EH (cell line): ENCODE measurements around the gene SPECC1.
"Not testable (repeated sequence)": the region's sequence is repeated elsewhere in the genome, so short reads cannot be mapped to it uniquely, and the experiment has no call there.

ENCODE experiments used
- DNase-seq: peaks from one replicate; pipeline ENCODE4 v3.0.0-alpha.2; 2015; ENCODE audit warnings: low read depth

SPECC1 gene

DNA sequence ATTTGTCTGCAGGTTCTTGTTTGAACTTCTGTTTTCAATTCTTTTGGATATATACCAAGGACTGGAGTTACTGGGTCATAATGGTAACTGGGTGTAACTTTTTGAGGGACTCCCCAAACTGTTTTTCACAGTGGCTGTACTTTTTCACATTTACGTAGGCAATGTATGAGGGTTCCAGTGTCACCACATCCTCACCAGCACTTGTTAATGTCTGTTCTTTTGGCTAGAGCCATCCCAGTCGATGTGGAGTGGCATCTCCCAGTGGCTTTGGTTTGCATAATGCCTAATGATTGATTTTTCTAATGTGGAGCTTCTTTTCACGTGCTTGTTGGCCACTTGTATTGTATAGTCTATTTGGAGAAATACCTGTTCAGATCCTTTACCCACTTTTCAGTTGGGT lies 59.3 kb downstream of the SPECC1 start:
- DNase-seq = no peak

DNA sequence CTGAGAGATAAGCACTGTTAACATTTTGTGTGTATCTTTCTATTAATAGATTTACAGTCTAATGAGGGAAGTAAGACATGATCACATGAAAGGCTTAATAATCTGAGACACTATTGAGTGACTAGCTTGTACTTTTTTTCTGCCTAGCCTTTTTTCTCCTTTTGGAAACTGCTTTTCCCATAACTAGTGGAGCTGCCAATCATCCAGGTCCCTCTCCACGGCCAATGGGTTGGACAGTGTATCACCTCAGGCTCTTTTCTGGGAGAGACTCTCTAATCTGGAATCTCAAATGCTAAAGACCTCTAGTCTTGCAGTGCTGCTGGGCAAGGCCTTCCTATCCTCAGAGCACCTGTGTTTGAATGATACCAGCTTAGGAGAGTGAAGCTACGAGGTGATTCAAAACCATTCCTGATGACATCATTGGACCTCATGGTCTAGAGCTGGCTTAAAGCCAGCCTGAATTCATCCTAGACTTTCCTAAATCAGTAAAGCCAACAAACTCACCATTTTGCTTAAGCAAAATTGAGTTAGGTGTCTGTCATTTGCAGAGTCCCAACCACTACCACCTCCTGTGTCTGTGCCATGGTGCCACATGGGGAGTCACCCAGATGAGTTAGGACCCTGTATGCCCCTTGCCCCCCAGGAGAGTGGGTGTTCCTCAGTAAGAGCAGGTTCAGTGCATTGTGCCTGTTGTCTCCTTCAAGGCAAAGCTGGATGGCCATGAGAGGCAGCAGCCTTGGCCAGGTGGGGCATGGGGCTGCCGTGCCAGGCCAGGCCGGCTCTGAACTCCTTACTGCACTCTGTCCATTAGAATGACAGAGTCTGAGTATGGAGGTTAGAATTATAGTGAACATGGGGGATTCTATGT lies 62.9 kb downstream of the SPECC1 start:
- no peak for DNase-seq

- no peak for DNase-seq
Measured at GRCh38 chr17:20072692-20072992, 63.5 kb downstream of the SPECC1 start.

- DNase-seq = no peak
Measured at GRCh38 chr17:20073055-20073979, 64.2 kb downstream of the SPECC1 start.

DNA sequence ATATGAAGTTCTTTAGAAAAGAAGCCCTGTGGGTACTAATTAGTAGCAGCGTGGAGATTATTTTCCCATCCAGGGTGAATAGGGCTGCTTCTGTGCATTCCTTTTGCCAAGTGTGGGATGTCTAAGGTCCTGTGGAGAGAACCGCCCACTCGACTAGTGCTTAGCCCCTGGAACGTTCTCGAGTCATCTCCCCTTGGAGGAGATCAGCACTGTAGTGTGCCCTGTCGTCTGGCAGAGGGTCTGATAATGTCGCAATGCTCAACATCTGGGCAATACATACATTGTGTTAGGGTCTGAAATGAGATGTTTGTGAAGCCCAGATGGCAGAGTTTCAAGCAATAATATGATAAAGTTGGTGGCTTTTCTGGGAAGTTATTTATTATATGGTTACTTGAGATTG lies 64.8 kb downstream of the SPECC1 start:
- no peak for DNase-seq

- no peak for DNase-seq
Measured at GRCh38 chr17:20074489-20074888, 65.3 kb downstream of the SPECC1 start.

- not testable (repeated sequence) for DNase-seq
Measured at GRCh38 chr17:20076137-20076536, 67.0 kb downstream of the SPECC1 start.

DNA sequence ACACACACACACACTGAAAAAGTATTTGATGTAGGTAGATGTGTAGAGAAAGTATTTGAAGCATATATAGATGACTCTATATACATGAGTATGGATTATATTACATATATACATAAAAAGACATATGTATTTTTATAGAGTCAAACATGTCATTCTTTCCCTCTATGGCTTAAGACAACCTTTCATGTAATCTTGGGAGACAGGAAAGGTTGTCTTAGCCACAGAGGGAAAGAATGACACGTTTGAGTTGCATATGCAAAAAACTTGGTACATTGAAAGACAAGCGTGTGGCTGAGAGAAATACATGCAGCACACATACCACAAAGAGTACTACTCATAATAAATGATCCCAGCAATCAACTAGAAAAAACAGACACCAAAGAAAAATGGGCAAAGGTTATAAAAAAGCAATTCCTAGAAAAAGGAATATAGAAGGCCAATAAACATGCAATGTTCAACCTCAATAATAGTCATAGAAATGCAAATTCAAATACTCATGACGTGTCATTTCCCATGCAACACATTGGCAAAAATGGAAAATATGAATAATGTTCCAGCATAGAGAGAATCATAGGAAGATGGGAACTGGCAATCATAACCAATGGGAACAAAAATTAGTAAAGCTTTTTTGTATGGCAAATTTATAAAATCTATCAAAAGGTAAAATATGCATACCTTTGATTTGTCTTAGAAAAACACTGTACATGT lies 69.0 kb downstream of the SPECC1 start:
- DNase-seq = no peak

DNA sequence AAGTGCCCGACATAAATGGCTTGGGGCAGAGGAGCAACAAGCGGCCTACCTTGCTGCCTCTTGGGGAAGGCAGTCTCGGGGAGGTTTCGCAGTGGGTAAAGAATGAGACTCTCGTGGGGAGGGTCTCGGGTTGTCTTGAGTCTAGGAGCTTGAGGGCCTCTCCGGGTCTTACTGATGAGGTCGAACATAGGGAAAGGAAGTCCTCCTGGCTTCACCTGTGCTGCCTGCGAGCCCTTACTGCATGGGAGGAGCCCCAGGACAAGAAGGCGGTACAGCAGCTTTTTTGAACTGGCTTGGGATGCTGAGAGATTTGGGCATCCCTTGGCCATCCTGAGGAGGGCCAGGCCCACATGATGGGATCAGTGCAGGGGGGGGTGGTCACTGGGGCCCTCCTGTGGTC lies 71.4 kb downstream of the SPECC1 start:
- no peak for DNase-seq

DNA sequence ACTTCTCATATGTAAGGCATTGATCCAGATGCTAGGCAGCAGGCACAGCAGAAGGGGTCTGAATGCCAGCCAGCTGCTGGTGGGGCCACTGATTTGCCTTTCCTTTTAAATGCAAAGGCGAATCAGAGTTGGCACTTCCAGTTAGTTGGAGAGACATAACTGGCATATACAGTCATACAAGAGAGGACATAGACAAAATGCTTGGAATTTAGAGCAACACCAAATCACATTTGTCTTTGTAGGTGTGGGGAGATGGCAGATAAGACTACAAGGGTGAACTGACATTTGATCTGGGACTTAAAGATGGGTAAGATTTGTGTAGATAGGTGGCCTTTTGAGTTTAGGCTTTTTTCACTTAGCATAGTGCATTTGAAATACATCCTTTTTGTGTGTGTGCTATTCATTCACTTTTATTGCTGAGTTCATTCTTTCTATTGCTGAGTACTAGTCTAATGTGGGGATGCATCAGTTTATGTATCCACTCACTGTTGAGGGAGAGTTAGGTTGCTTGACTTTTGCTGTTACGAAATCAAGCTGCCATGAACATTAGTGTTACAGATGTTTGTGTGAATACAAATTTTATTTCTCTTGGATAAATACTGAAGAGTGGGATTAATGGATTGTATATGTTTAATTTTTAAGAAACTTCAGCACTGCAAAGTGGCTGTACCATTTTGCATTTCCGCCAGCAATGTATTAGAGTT lies 74.1 kb downstream of the SPECC1 start:
- no peak for DNase-seq

GRCh38 chr17:20084621-20085282 lies 75.6 kb downstream of the SPECC1 start:
- no peak for DNase-seq

GRCh38 chr17:20085283-20085845 lies 76.2 kb downstream of the SPECC1 start:
- DNase-seq = no peak

- DNase-seq = no peak
Measured at GRCh38 chr17:20086416-20087076, 77.4 kb downstream of the SPECC1 start.

DNA sequence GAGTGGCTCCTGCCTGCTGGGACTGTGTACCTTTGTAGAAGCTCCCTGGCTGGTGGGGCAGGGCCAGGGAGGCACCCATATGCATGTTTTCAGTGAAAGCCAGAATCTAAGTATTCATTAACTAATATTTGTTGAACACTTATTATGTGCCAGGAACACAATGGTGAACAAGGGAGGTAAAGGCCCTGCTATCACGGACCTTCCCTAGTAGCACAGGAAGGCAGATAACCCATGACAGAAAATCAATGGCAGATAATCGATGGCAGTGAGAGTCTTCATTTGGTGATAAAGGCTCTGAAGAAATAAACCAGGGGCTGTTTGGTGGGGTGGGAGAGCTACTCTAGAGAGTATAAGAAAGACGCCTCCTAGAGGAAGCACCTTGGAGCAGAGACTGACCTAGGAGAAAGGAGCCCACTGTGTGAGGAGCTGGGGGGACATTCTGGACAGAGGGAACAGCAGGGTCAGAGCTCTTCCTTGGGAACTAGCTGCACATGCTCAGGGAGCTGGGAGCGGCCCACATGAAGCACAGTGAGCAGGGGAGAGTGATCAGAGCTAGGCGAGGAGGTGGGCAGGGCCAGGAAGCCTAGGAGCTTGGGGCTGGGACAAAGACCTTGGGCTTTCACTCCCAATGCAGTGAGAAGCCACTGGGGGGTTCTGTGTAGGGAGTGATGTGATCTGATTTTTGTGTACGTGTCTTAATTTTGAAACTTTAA lies 78.5 kb downstream of the SPECC1 start:
- no peak for DNase-seq

- no peak for DNase-seq
Measured at GRCh38 chr17:20089756-20090547, 80.8 kb downstream of the SPECC1 start.

- no peak for DNase-seq
Measured at GRCh38 chr17:20091174-20092029, 82.2 kb downstream of the SPECC1 start.

GRCh38 chr17:20092261-20092867 lies 83.2 kb downstream of the SPECC1 start:
- no peak for DNase-seq
